Loucy (cell line): Measurements from ENCODE around the gene DLL4.

ENCODE experiments used
- CTCF ChIP-seq: fragments of 200-600 bp; sonication (generic); conservative IDR thresholded peaks from 2 replicates; pipeline ENCODE4 v1.5.1; 2014; ENCODE audit warnings: mild to moderate bottlenecking, antibody characterized with exemption, low read length
- EZH2phosphoT487 ChIP-seq: fragments of 200-600 bp; IDR thresholded peaks from 2 replicates; pipeline ENCODE4 v1.6.1; 2018; ENCODE audit warnings: antibody characterized with exemption, mild to moderate bottlenecking, moderate library complexity, borderline replicate concordance

DNA sequence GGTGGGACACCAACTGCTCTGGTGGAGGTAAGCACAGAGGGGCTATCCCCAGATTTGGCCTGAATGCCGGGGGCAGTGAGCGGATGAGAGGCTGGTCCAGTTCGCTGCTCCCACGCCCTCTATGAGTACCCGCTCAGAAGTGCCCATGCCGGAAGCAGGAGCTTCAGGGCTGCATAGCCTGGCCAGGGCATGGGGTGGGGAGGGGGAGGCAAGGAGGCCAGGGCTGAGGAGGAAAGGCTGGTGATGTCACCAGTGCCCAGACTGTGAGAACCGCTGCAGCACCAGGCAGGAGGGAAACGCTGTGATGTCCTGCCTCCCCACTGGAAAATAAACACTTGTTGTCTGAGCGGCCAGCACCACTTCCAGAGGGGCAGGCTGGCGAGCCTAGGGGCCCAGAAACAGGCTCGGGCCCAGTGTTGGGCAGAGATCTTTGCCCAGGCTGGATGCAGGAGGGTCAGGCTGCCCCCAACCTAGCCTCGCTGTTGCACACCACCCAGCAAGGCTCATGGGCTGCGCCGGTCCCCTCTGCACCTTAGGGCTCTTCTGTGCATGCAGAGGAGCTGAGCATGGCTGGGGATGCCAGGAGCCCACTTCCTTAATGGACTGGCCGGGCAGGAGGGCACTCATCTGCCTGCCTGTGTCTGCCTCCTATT is 10.9 kb upstream of the DLL4 start:
- TF ChIP-seq CTCF, result no peak
- no peak for TF ChIP-seq EZH2phosphoT487
